Loucy (cell line): Measurements from ENCODE around the gene EME2.

Experiments
- H2AFZ ChIP-seq: fragments of 200-600 bp; sonication (generic); 2 replicates; pipeline ENCODE4 v1.6.0; 2016; ENCODE audit warnings: antibody characterized with exemption, mild to moderate bottlenecking, low read length, moderate library complexity
- H3F3A ChIP-seq: fragments of 200-600 bp; 2 replicates; pipeline ENCODE4 v1.6.0; 2016; ENCODE audit warnings: antibody characterized with exemption, low read depth, mild to moderate bottlenecking
- H3K27me3 ChIP-seq: fragments of 200-600 bp; sonication (generic); 2 replicates; pipeline ENCODE4 v1.6.1; 2014; ENCODE audit warnings: low read length, mild to moderate bottlenecking; ENCODE audit not compliant: insufficient read depth, poor library complexity, severe bottlenecking
- H3K36me3 ChIP-seq: fragments of 200-600 bp; sonication (generic); 2 replicates; pipeline ENCODE4 v1.6.1; 2016; ENCODE audit warnings: low read length; ENCODE audit not compliant: insufficient read depth
- H3K4me1 ChIP-seq: fragments of 200-600 bp; sonication (generic); 2 replicates; pipeline ENCODE4 v1.5.1; 2014; ENCODE audit warnings: low read length, mild to moderate bottlenecking; ENCODE audit not compliant: insufficient read depth, poor library complexity, severe bottlenecking
- H3K4me2 ChIP-seq: fragments of 200-600 bp; sonication (generic); 2 replicates; pipeline ENCODE4 v1.6.0; 2014; ENCODE audit warnings: antibody characterized with exemption, low read length, low read depth, mild to moderate bottlenecking; ENCODE audit not compliant: poor library complexity, severe bottlenecking
- H3K4me3 ChIP-seq: fragments of 200-600 bp; sonication (generic); 2 replicates; pipeline ENCODE4 v1.5.1; 2014; ENCODE audit warnings: low read length, mild to moderate bottlenecking, mixed read lengths; ENCODE audit not compliant: poor library complexity, severe bottlenecking
- H3K79me2 ChIP-seq: fragments of 200-600 bp; sonication (generic); 2 replicates; pipeline ENCODE4 v1.6.1; 2014; ENCODE audit warnings: low read length; ENCODE audit not compliant: insufficient read depth
- H3K9ac ChIP-seq: fragments of 200-600 bp; sonication (generic); 2 replicates; pipeline ENCODE4 v1.6.0; 2014; ENCODE audit warnings: mild to moderate bottlenecking, low read depth, low read length, moderate library complexity; ENCODE audit not compliant: poor library complexity, severe bottlenecking
- H3K9me2 ChIP-seq: fragments of 200-600 bp; sonication (generic); replicated peaks from 2 replicates; pipeline ENCODE4 v1.6.1; 2016; ENCODE audit warnings: low read depth, low read length, mixed read lengths
- H3K9me3 ChIP-seq: fragments of 200-600 bp; sonication (generic); 2 replicates; pipeline ENCODE4 v1.6.1; 2014; ENCODE audit warnings: mild to moderate bottlenecking, antibody characterized with exemption, low read length, low read depth; ENCODE audit not compliant: insufficient read depth
- H4K20me1 ChIP-seq: fragments of 200-600 bp; sonication (generic); 2 replicates; pipeline ENCODE4 v1.6.0; 2014; ENCODE audit warnings: antibody characterized with exemption, low read length, mild to moderate bottlenecking; ENCODE audit not compliant: insufficient read depth, poor library complexity, severe bottlenecking
- CTCF ChIP-seq: fragments of 200-600 bp; sonication (generic); conservative IDR thresholded peaks from 2 replicates; pipeline ENCODE4 v1.5.1; 2014; ENCODE audit warnings: mild to moderate bottlenecking, antibody characterized with exemption, low read length
- EZH2phosphoT487 ChIP-seq: fragments of 200-600 bp; IDR thresholded peaks from 2 replicates; pipeline ENCODE4 v1.6.1; 2018; ENCODE audit warnings: antibody characterized with exemption, mild to moderate bottlenecking, moderate library complexity, borderline replicate concordance

Gene EME2

DNA sequence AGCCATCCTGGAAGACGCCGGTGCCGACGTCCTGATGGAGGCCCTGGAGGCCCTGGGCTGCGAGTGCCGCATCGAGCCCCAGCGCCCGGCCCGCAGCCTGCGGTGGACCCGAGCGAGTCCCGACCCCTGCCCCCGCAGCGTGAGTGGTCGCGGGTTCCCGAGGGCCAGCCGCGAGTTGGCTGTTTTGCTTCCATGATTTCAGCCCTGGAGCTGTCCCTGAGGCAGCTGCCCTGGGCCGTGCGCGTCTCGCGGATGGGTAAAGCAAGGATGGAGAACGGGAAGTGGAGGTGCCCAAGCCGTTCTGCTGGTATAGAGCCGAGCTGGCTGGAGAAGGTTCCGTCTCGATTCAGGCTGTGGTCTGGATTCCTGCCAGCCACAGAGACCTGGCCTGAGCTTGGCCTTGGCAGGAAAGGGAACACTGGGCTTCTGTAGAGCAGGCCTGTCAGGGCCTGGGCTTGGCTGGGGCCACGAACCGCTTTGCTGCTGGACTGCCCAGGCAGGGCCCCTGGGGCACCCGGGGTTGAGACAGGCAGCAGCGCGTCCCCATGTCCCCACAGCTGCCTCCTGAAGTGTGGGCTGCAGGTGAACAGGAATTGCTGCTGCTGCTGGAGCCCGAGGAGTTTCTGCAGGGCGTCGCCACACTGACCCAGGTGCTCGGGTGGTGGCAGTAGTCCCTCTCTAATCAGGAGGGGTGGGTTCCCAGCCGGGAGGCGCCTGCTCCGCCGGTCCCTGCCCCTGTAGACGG, 1.3 kb downstream of the EME2 start:
- no peaks in the 10 kb centered on the region for H3F3A ChIP-seq
- H3K9me2 ChIP-seq, result no peaks in the 10 kb centered on the region
- H3K4me2 ChIP-seq, result peak overlapping the region; percentile 83
- H3K36me3 ChIP-seq, result no peaks in the 10 kb centered on the region
- no peaks in the 10 kb centered on the region for H3K9me3 ChIP-seq
- TF ChIP-seq EZH2phosphoT487, result no peak
- TF ChIP-seq CTCF, result no peak
- H3K9ac ChIP-seq, result peak overlapping the region; percentile 86
- H3K4me3 ChIP-seq, result peak overlapping the region; percentile 95
- peaks cover 23% of the 10 kb centered on the region; the same call in 1 of the 2 replicates for H3K79me2 ChIP-seq
- peaks cover 10% of the 10 kb centered on the region for H4K20me1 ChIP-seq
- H3K27me3 ChIP-seq, result no peaks in the 10 kb centered on the region
- peak overlapping the region; percentile 64; the same call in 1 of the 2 replicates for H2AFZ ChIP-seq
- no peaks in the 10 kb centered on the region for H3K4me1 ChIP-seq

GRCh38 chr16:1774448-1774780, 1.8 kb downstream of the EME2 start:
- peak overlapping the region; percentile 86 for H3K9ac ChIP-seq
- no peaks in the 10 kb centered on the region for H3F3A ChIP-seq
- H2AFZ ChIP-seq, result no peak overlapping the region
- peaks cover 10% of the 10 kb centered on the region for H4K20me1 ChIP-seq
- H3K36me3 ChIP-seq, result no peaks in the 10 kb centered on the region
- TF ChIP-seq CTCF (no peak), EZH2phosphoT487 (no peak)
- H3K4me1 ChIP-seq, result no peaks in the 10 kb centered on the region
- H3K4me3 ChIP-seq, result peak overlapping the region; percentile 95
- peaks cover 23% of the 10 kb centered on the region; the same call in 1 of the 2 replicates for H3K79me2 ChIP-seq
- no peaks in the 10 kb centered on the region for H3K9me2 ChIP-seq
- H3K27me3 ChIP-seq, result no peaks in the 10 kb centered on the region
- peak overlapping the region; percentile 83 for H3K4me2 ChIP-seq
- H3K9me3 ChIP-seq, result no peaks in the 10 kb centered on the region

GRCh38 chr16:1775006-1775845, 2.6 kb downstream of the EME2 start:
- Histone ChIP-seq H3K4me2 (no peak overlapping the region), H3K4me3 (no peak overlapping the region), H3K9me2 (no peaks in the 10 kb centered on the region), H3K36me3 (no peaks in the 10 kb centered on the region), H3K9me3 (no peaks in the 10 kb centered on the region), H3K9ac (no peak overlapping the region), H3K4me1 (no peaks in the 10 kb centered on the region), H3K27me3 (no peaks in the 10 kb centered on the region), H3F3A (no peaks in the 10 kb centered on the region), H4K20me1 (peaks cover 10% of the 10 kb centered on the region), H3K79me2 (peaks cover 26% of the 10 kb centered on the region; the same call in 1 of the 2 replicates), H2AFZ (no peak overlapping the region)
- TF ChIP-seq EZH2phosphoT487 (no peak), CTCF (no peak)
